AG20443 (cell line): ENCODE data around the gene PCSK5.
"Not testable (repeated sequence)": the region's sequence is repeated elsewhere in the genome, so short reads cannot be mapped to it uniquely, and the experiment has no call there.

ENCODE experiments used
- DNase-seq: peaks from one replicate; pipeline ENCODE4 v3.0.0; 2012; ENCODE audit warnings: low spot score, mixed read lengths

Gene PCSK5

GRCh38 chr9:76007935-76008334 lies 117.5 kb downstream of the PCSK5 start:
- DNase-seq: no peak

GRCh38 chr9:76013809-76014208 lies 123.3 kb downstream of the PCSK5 start:
- DNase-seq: no peak

GRCh38 chr9:76018235-76018634 lies 127.8 kb downstream of the PCSK5 start:
- DNase-seq: no peak

GRCh38 chr9:76018761-76019160 lies 128.3 kb downstream of the PCSK5 start:
- no peak for DNase-seq

GRCh38 chr9:76020652-76021051 lies 130.2 kb downstream of the PCSK5 start:
- no peak for DNase-seq

GRCh38 chr9:76022317-76022716 lies 131.8 kb downstream of the PCSK5 start:
- no peak for DNase-seq

- DNase-seq: no peak
These were observed 133.3 kb downstream of the PCSK5 start for GRCh38 chr9:76023715-76024195.

- no peak for DNase-seq
These were observed 134.8 kb downstream of the PCSK5 start for GRCh38 chr9:76025286-76025685.

GRCh38 chr9:76026796-76027195 lies 136.3 kb downstream of the PCSK5 start:
- no peak for DNase-seq

- peak; percentile 8 for DNase-seq
These were observed 136.9 kb downstream of the PCSK5 start for GRCh38 chr9:76027416-76027815.

GRCh38 chr9:76027861-76028260 lies 137.4 kb downstream of the PCSK5 start:
- DNase-seq: no peak

- peak; percentile 11 for DNase-seq
These were observed 141.7 kb downstream of the PCSK5 start for GRCh38 chr9:76032038-76032796.

GRCh38 chr9:76032797-76033373 lies 142.4 kb downstream of the PCSK5 start:
- DNase-seq: no peak

- DNase-seq: no peak
These were observed 143.6 kb downstream of the PCSK5 start for GRCh38 chr9:76034049-76034448.

GRCh38 chr9:76036762-76037161 lies 146.3 kb downstream of the PCSK5 start:
- DNase-seq: no peak

GRCh38 chr9:76037587-76038225 lies 147.2 kb downstream of the PCSK5 start:
- no peak for DNase-seq

GRCh38 chr9:76038431-76038830 lies 148.0 kb downstream of the PCSK5 start:
- DNase-seq: no peak

GRCh38 chr9:76044266-76044819 lies 153.9 kb downstream of the PCSK5 start:
- DNase-seq: peak; percentile 56

GRCh38 chr9:76045221-76045620 lies 154.7 kb downstream of the PCSK5 start:
- peak; percentile 16 for DNase-seq

- no peak for DNase-seq
These were observed 158.9 kb downstream of the PCSK5 start for GRCh38 chr9:76049341-76049740.

GRCh38 chr9:76067696-76068095 lies 177.2 kb downstream of the PCSK5 start:
- DNase-seq: no peak

- DNase-seq: no peak
These were observed 187.1 kb downstream of the PCSK5 start for GRCh38 chr9:76077537-76077936.

GRCh38 chr9:76081281-76081680 lies 190.8 kb downstream of the PCSK5 start:
- not testable (repeated sequence) for DNase-seq
